ENCODE measurements around the gene MFSD8. TPM values are rescaled to one million over a fixed set of nuclear protein-coding genes. Genes with fewer than 3 reads are reported as not detected.
"Not testable (repeated sequence)": the region's sequence is repeated elsewhere in the genome, so short reads cannot be mapped to it uniquely, and the experiment has no call there.

MFSD8 gene
- total and polyA plus RNA-seq, 3 donors from 2014 or later: 13.6 to 27.2 (median 24.3) TPM

GRCh38 chr4:127917151-127917550, 47.8 kb downstream of the MFSD8 start:
- H3K4me3 ChIP-seq: no peak overlapping the region
- no peak for DNase-seq
- intact Hi-C loops (cut with DNase I; ENCODE audit: low total_unique reads): no loop called here
- no peaks in the 10 kb centered on the region for H3K27me3 ChIP-seq
- TF ChIP-seq POLR2A (IDR thresholded peaks at IDR 0.05): no peak
- no peak for TF ChIP-seq CTCF (IDR thresholded peaks at IDR 0.05)
- no peak overlapping the region for H3K27ac ChIP-seq
- no peaks in the 10 kb centered on the region for H3K4me1 ChIP-seq
- H3K36me3 ChIP-seq (ENCODE audit: low read depth, missing control alignments): no peaks in the 10 kb centered on the region
- no peaks in the 10 kb centered on the region for H3K9me3 ChIP-seq

GRCh38 chr4:127916512-127916911, 48.5 kb downstream of the MFSD8 start:
- no peaks in the 10 kb centered on the region for H3K36me3 ChIP-seq (ENCODE audit: low read depth, missing control alignments)
- no peaks in the 10 kb centered on the region for H3K9me3 ChIP-seq
- H3K4me3 ChIP-seq: no peak overlapping the region
- H3K27ac ChIP-seq: no peak overlapping the region
- TF ChIP-seq CTCF (IDR thresholded peaks at IDR 0.05) (no peak), POLR2A (IDR thresholded peaks at IDR 0.05) (no peak)
- no peaks in the 10 kb centered on the region for H3K4me1 ChIP-seq
- intact Hi-C loops (cut with DNase I; ENCODE audit: low total_unique reads): no loop called here
- H3K27me3 ChIP-seq: no peaks in the 10 kb centered on the region
- WGBS, 2 donors: 91 to 93% methylated on average over 3 of the region's 3 CpGs
- DNase-seq: no peak

GRCh38 chr4:127905029-127905428, 59.9 kb downstream of the MFSD8 start:
- Histone ChIP-seq H3K27me3 (no peaks in the 10 kb centered on the region), H3K27ac (no peak overlapping the region), H3K4me3 (no peak overlapping the region), H3K4me1 (no peaks in the 10 kb centered on the region), H3K36me3 (ENCODE audit: low read depth, missing control alignments) (no peaks in the 10 kb centered on the region), H3K9me3 (no peaks in the 10 kb centered on the region)
- intact Hi-C loops (cut with DNase I; ENCODE audit: low total_unique reads): no loop called here
- no peak for DNase-seq
- 87 to 88% methylated on average over 6 to 7 of the region's 8 CpGs for WGBS, 2 donors
- no peak for TF ChIP-seq CTCF (IDR thresholded peaks at IDR 0.05)
- no peak for TF ChIP-seq POLR2A (IDR thresholded peaks at IDR 0.05)

- WGBS, 2 donors: 97% methylated on average over 4 of the region's 4 CpGs
- H3K4me3 ChIP-seq; H3K9me3 ChIP-seq; DNase-seq; H3K4me1 ChIP-seq; H3K36me3 ChIP-seq (ENCODE audit: low read depth, missing control alignments); H3K27me3 ChIP-seq; intact Hi-C loops (cut with DNase I; ENCODE audit: low total_unique reads); H3K27ac ChIP-seq: not testable (repeated sequence)
These were observed 65.3 kb downstream of the MFSD8 start for GRCh38 chr4:127899682-127900081.

GRCh38 chr4:127896528-127896927, 68.4 kb downstream of the MFSD8 start:
- no peak for DNase-seq
- WGBS, 2 donors: 91 to 96% methylated on average over 1 of the region's 1 CpG
- no peak for TF ChIP-seq POLR2A (IDR thresholded peaks at IDR 0.05)
- TF ChIP-seq CTCF (IDR thresholded peaks at IDR 0.05): no peak
- intact Hi-C loops (cut with DNase I; ENCODE audit: low total_unique reads): no loop called here
- Histone ChIP-seq H3K4me1 (no peaks in the 10 kb centered on the region), H3K27ac (no peak overlapping the region), H3K27me3 (no peaks in the 10 kb centered on the region), H3K9me3 (no peaks in the 10 kb centered on the region), H3K36me3 (ENCODE audit: low read depth, missing control alignments) (no peaks in the 10 kb centered on the region), H3K4me3 (no peak overlapping the region)

All from testis (tissue), 3 donors.